B cell (primary cell): ENCODE data around the gene PPP1R10. TPM values are rescaled to one million over a fixed set of nuclear protein-coding genes. Genes with fewer than 3 reads are reported as not detected.

Experiments used
- ATAC-seq: fragments of 200-7000 bp; cut with Tn5 transposase; one replicate; pipeline ENCODE4 v1.10.0; 2021; ENCODE audit warnings: low read depth, mild to moderate bottlenecking, moderate number of reproducible peaks, moderate library complexity
- CTCF ChIA-PET: fragments of 350-600 bp; sonication (Branson Sonifier 250); formaldehyde crosslinking; loops from one replicate; lab custom pipeline; 2021; ENCODE audit warnings: antibody characterized with exemption, inconsistent platforms; lab: Charles Lee
- POLR2A ChIA-PET: fragments of 350-600 bp; sonication (Branson Sonifier 250); formaldehyde crosslinking; loops from one replicate; lab custom pipeline; 2021; ENCODE audit warnings: antibody characterized with exemption; lab: Charles Lee
- DNase-seq: peaks from one replicate; pipeline ENCODE4 v3.0.0; 2013
- H2AFZ ChIP-seq: 2 replicates; pipeline ENCODE4 v1.6.1; 2012; ENCODE audit warnings: mild to moderate bottlenecking, low read depth, low read length; ENCODE audit not compliant: insufficient read depth, poor library complexity, severe bottlenecking
- H3K27ac ChIP-seq, 2 donors: 1 replicate in 1 of 2; 2 replicates in 1 of 2; pipeline ENCODE4 v1.5.1; 2012 to 2013; ENCODE audit warnings: low read length in 2 of 2, mild to moderate bottlenecking in 2 of 2, moderate library complexity in 1 of 2
- H3K27me3 ChIP-seq, 4 experiments: fragments of 200-600 bp in 1 of 4; sonication (generic) in 1 of 4; replicated peaks in 1 of 4; 1 replicate in 2 of 4; 2 replicates in 2 of 4; pipeline versions ENCODE4 v1.6.1 to v1.7.0; 2013 to 2016; ENCODE audit warnings: low read length in 3 of 4, mild to moderate bottlenecking in 2 of 4, mixed read lengths in 1 of 4, moderate library complexity in 1 of 4; ENCODE audit not compliant: insufficient read depth in 4 of 4, control insufficient read depth in 3 of 4; ENCODE audit errors: control extremely low read depth in 1 of 4
- H3K36me3 ChIP-seq, 2 experiments: replicated peaks in 1 of 2; 1 replicate in 1 of 2; 2 replicates in 1 of 2; pipeline versions ENCODE4 v1.6.1 to v1.7.1; 2013; ENCODE audit warnings: low read length in 1 of 2; ENCODE audit not compliant: insufficient read depth in 2 of 2, control insufficient read depth in 1 of 2; ENCODE audit errors: control extremely low read depth in 1 of 2, extremely low read depth in 1 of 2
- H3K4me1 ChIP-seq, 2 donors: fragments of 200-600 bp in 1 of 2; sonication (generic) in 1 of 2; 1 replicate in 1 of 2; 2 replicates in 1 of 2; pipeline versions ENCODE4 v1.5.1 to v1.6.1; 2013 to 2017; ENCODE audit warnings: low read length in 2 of 2; ENCODE audit not compliant: control insufficient read depth in 2 of 2, insufficient read depth in 2 of 2
- H3K4me2 ChIP-seq: replicated peaks from 2 replicates; pipeline ENCODE3; 2012; ENCODE audit warnings: mild to moderate bottlenecking, low read depth, low read length; ENCODE audit not compliant: poor library complexity, severe bottlenecking
- H3K4me3 ChIP-seq, 5 experiments: fragments of 200-600 bp in 1 of 5; sonication (generic) in 1 of 5; 1 replicate in 3 of 5; 2 replicates in 2 of 5; pipeline versions ENCODE4 v1.5.1 to v1.7.0; 2011 to 2016; ENCODE audit warnings: low read length in 4 of 5, mild to moderate bottlenecking in 4 of 5, low read depth in 2 of 5, control low read depth in 1 of 5, moderate library complexity in 1 of 5; ENCODE audit not compliant: insufficient read depth in 1 of 5; ENCODE audit errors: control extremely low read depth in 1 of 5, extremely low read depth in 1 of 5
- H3K79me2 ChIP-seq: fragments of 200-600 bp; sonication (generic); one replicate; pipeline ENCODE4 v1.6.0; 2016; ENCODE audit warnings: low read length; ENCODE audit not compliant: control insufficient read depth, insufficient read depth
- H3K9ac ChIP-seq: fragments of 200-600 bp; sonication (generic); 2 replicates; pipeline ENCODE4 v1.6.1; 2017; ENCODE audit warnings: mild to moderate bottlenecking, low read length, moderate library complexity
- H3K9me3 ChIP-seq, 3 donors: one replicate each; pipeline versions ENCODE4 v1.6.1 to v1.7.1; 2013; ENCODE audit warnings: low read length in 2 of 3; ENCODE audit not compliant: control insufficient read depth in 2 of 3, insufficient read depth in 1 of 3; ENCODE audit errors: control extremely low read depth in 1 of 3
- H4K20me1 ChIP-seq: 2 replicates; pipeline ENCODE4 v1.6.0; 2012; ENCODE audit warnings: mild to moderate bottlenecking, low read length; ENCODE audit not compliant: insufficient read depth, control insufficient read depth, poor library complexity, severe bottlenecking
- H3K27ac Mint-ChIP-seq: one replicate; pipeline ENCODE4 v1.8.0; 2021; ENCODE audit warnings: mixed read lengths
- H3K27me3 Mint-ChIP-seq: one replicate; pipeline ENCODE4 v1.8.0; 2021; ENCODE audit warnings: mixed read lengths
- H3K4me1 Mint-ChIP-seq: one replicate; pipeline ENCODE4 v1.8.0; 2021; ENCODE audit warnings: mixed read lengths
- H3K4me3 Mint-ChIP-seq: one replicate; pipeline ENCODE4 v1.8.0; 2021; ENCODE audit warnings: mixed read lengths
- H3K9me3 Mint-ChIP-seq: one replicate; pipeline ENCODE4 v1.8.0; 2022; ENCODE audit warnings: mixed read lengths; ENCODE audit not compliant: insufficient read depth
- EZH2 ChIP-seq: IDR thresholded peaks from 2 replicates; pipeline ENCODE4 v1.6.1; 2012; ENCODE audit warnings: borderline replicate concordance, low read depth, mild to moderate bottlenecking, moderate library complexity, low read length; ENCODE audit not compliant: insufficient read depth, poor library complexity, severe bottlenecking
- WGBS: methylation state at CpG from one replicate; pipeline ENCODE4 v1.1.5; 2013; ENCODE audit warnings: missing lambda C conversion rate; ENCODE audit not compliant: insufficient coverage; 5-methylcytosine and 5-hydroxymethylcytosine counted together
- intact Hi-C: fragments of 100-400 bp; cut with micrococcal nuclease; formaldehyde crosslinking; loops from one replicate; pipeline ENCODE4 v1.10.0; 2022
- polyA plus RNA-seq: library from polyadenylated mRNA; depleted of rRNA; stranded (reverse); fragments of >200 nt; gene quantifications from 2 replicates; pipeline ENCODE4 v1.2.3, GENCODE V29; 2012
- total RNA-seq, 2 donors: library from RNA; stranded (reverse); fragments of 120-200 nt in 1 of 2; gene quantifications; 1 replicate in 1 of 2; 2 replicates in 1 of 2; pipeline versions ENCODE4 v1.2.3 to v1.2.4, GENCODE V29; 2013 to 2022
- TF ChIP-seq, protein P1 (sequence below): fragments of 200-600 bp; IDR thresholded peaks from one replicate; pipeline ENCODE4 v1.8.0; 2022; ENCODE audit warnings: antibody characterized with exemption, mild to moderate bottlenecking

Gene PPP1R10
- total and polyA plus RNA-seq, 2 donors (not counting 1 experiment from before 2014, with no cell fraction given), result 40.7 to 177 TPM

DNA sequence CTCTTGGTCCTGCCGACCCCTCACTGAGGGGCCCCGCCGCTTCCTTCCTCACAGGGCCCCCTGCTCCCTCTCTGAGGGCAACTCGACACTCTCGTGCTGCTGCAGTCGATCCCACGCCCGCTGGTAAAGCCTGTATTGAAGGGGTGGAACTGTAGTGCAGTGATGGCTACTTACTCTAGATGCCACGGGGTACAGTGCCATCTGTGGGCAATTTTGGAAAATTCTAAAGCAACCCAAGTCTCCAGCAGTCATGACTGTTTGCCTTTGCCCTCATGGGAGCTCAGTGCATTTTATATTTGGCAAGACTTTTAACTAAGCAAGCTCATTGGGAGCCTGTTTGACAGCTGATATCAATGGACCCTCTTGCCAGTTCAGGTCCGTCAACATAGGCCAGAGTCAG is 23.4 kb upstream of the PPP1R10 start:
- no peak overlapping the region for H3K4me2 ChIP-seq
- CTCF ChIA-PET, result interaction anchor here (1.2 to 1.8 kb wide), 2 partner anchors 82 to 96 kb away, joined by 3 to 8 read pairs; no protein-coding TSS in a partner anchor
- no peak for DNase-seq
- no peak overlapping the region for H3K9ac ChIP-seq
- no peaks in the 10 kb centered on the region for H3K27me3 ChIP-seq
- no peaks in the 10 kb centered on the region for H3K9me3 ChIP-seq
- ATAC-seq, result no peak
- no peak overlapping the region for H3K4me3 ChIP-seq
- no peak overlapping the region for H3K27ac ChIP-seq
- peaks cover 2% of the 10 kb centered on the region for H3K4me1 Mint-ChIP-seq
- H3K36me3 ChIP-seq, result peaks cover 3 to 13% of the 10 kb centered on the region in 2 experiments
- no peaks in the 10 kb centered on the region for H3K79me2 ChIP-seq
- H3K27me3 Mint-ChIP-seq, result no peaks in the 10 kb centered on the region
- no peak overlapping the region for H3K27ac Mint-ChIP-seq
- no peaks in the 10 kb centered on the region for H3K9me3 Mint-ChIP-seq
- TF ChIP-seq, protein P1, sequence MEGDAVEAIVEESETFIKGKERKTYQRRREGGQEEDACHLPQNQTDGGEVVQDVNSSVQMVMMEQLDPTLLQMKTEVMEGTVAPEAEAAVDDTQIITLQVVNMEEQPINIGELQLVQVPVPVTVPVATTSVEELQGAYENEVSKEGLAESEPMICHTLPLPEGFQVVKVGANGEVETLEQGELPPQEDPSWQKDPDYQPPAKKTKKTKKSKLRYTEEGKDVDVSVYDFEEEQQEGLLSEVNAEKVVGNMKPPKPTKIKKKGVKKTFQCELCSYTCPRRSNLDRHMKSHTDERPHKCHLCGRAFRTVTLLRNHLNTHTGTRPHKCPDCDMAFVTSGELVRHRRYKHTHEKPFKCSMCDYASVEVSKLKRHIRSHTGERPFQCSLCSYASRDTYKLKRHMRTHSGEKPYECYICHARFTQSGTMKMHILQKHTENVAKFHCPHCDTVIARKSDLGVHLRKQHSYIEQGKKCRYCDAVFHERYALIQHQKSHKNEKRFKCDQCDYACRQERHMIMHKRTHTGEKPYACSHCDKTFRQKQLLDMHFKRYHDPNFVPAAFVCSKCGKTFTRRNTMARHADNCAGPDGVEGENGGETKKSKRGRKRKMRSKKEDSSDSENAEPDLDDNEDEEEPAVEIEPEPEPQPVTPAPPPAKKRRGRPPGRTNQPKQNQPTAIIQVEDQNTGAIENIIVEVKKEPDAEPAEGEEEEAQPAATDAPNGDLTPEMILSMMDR, result no peak
- no peak for TF ChIP-seq EZH2
- no peak overlapping the region for H3K4me3 Mint-ChIP-seq
- POLR2A ChIA-PET, result interaction anchor here (0.6 kb wide), 1 partner anchor 68 kb away, joined by 5 read pairs; no protein-coding TSS in a partner anchor
- no peak overlapping the region for H2AFZ ChIP-seq
- no peaks in the 10 kb centered on the region for H3K4me1 ChIP-seq
- 66% methylated on average over 10 of the region's 10 CpGs for WGBS
- intact Hi-C loops, result no loop called here
- no peaks in the 10 kb centered on the region for H4K20me1 ChIP-seq

GRCh38 chr6:30635834-30636233 is 18.8 kb upstream of the PPP1R10 start:
- peaks cover under 1% of the 10 kb centered on the region for H3K79me2 ChIP-seq
- intact Hi-C loops, result no loop called here
- H3K4me1 ChIP-seq, result no peaks in the 10 kb centered on the region
- no peak for ATAC-seq
- no peak overlapping the region for H3K27ac ChIP-seq
- no peaks in the 10 kb centered on the region for H3K9me3 Mint-ChIP-seq
- no peaks in the 10 kb centered on the region for H3K4me1 Mint-ChIP-seq
- H2AFZ ChIP-seq, result no peak overlapping the region
- H3K36me3 ChIP-seq, result peaks cover 2 to 17% of the 10 kb centered on the region in 2 experiments
- CTCF ChIA-PET, result no interaction called here
- TF ChIP-seq, protein P1, result no peak
- no peak for TF ChIP-seq EZH2
- POLR2A ChIA-PET, result no interaction called here
- H3K27ac Mint-ChIP-seq, result no peak overlapping the region
- H3K9me3 ChIP-seq, result no peaks in the 10 kb centered on the region
- no peak overlapping the region for H3K4me3 Mint-ChIP-seq
- H3K4me3 ChIP-seq, result no peak overlapping the region
- no peak overlapping the region for H3K4me2 ChIP-seq
- H3K27me3 Mint-ChIP-seq, result no peaks in the 10 kb centered on the region
- 100% methylated on average over 3 of the region's 3 CpGs for WGBS
- H4K20me1 ChIP-seq, result no peaks in the 10 kb centered on the region
- H3K9ac ChIP-seq, result no peak overlapping the region
- DNase-seq, result no peak
- no peaks in the 10 kb centered on the region for H3K27me3 ChIP-seq
